ENCODE measurements around the gene TMEM8B. TPM values are rescaled to one million over a fixed set of nuclear protein-coding genes. Genes with fewer than 3 reads are reported as not detected.

Gene TMEM8B
- total RNA-seq, 1 experiment from 2014 or later, result 6.4 TPM

- H3K4me3 ChIP-seq, result no peak overlapping the region
- H3K27me3 ChIP-seq (ENCODE audit: insufficient read depth, low read depth), result no peaks in the 10 kb centered on the region
- no peaks in the 10 kb centered on the region for H3K9me3 ChIP-seq (ENCODE audit: insufficient read depth, low read depth)
- TF ChIP-seq EZH2 (IDR thresholded peaks at IDR 0.05; ENCODE audit: low read depth), result no peak
- TF ChIP-seq CTCF (conservative IDR thresholded peaks at IDR 0.05), result no peak
- H3K4me1 ChIP-seq (replicated peaks; ENCODE audit: insufficient read depth), result peaks cover 21% of the 10 kb centered on the region
- no peaks in the 10 kb centered on the region for H4K20me1 ChIP-seq (ENCODE audit: insufficient read depth)
- H3K36me3 ChIP-seq (ENCODE audit: low read depth), result no peaks in the 10 kb centered on the region
- H2AFZ ChIP-seq, result no peak overlapping the region
- no peaks in the 10 kb centered on the region for H3K79me2 ChIP-seq (ENCODE audit: low read depth)
- peaks cover under 1% of the 10 kb centered on the region; the same call in 1 of the 2 replicates for H3F3A ChIP-seq (ENCODE audit: insufficient read depth, low read depth)
- intact Hi-C loops (cut with micrococcal nuclease; ENCODE audit: unreplicated experiment), result no loop called here
- H3K4me2 ChIP-seq, result no peak overlapping the region
- no peak overlapping the region for H3K27ac ChIP-seq
- ChIA-PET POLR2A (ENCODE audit: unreplicated experiment) (interaction anchor here (0.6 to 0.7 kb wide), 2 partner anchors 35 to 285 kb away, joined by 3 read pairs; no protein-coding TSS in a partner anchor), CTCF (interaction anchor here (0.6 to 2.2 kb wide), 2 partner anchors 31 to 36 kb away, joined by 3 to 18 read pairs; no protein-coding TSS in a partner anchor)
- DNase-seq, result peak; percentile 55 to 69
- no TSS peak for BruUV-seq (replicated peaks)
- no peaks in the 10 kb centered on the region for H3K9me2 ChIP-seq (ENCODE audit: insufficient read depth)
Observed at GRCh38 chr9:35914301-35914807, 85.3 kb downstream of the TMEM8B start.

Other genes with a start within 250 kb of the TMEM8B start
- gene TESK1, start 224.0 kb upstream of the TMEM8B start, total RNA-seq (2021), result 25.5 and 30.6 TPM in 2 replicates
- 3.2 and 4.1 TPM in 2 replicates for gene CD72, start 210.8 kb upstream of the TMEM8B start, total RNA-seq (2021)
- not detected in 2 replicates for gene SIT1, start 178.3 kb upstream of the TMEM8B start, total RNA-seq (2021)
- gene RMRP, start 171.2 kb upstream of the TMEM8B start, total RNA-seq (2021), result 13,432 and 13,506 TPM in 2 replicates
- 6.9 and 10.5 TPM in 2 replicates for gene CCDC107, start 170.9 kb upstream of the TMEM8B start, total RNA-seq (2021)
- gene ARHGEF39, start 164.0 kb upstream of the TMEM8B start, total RNA-seq (2021), result 13.5 and 15.6 TPM in 2 replicates
- gene CA9, start 155.3 kb upstream of the TMEM8B start, total RNA-seq (2021), result 2.5 and 6.6 TPM in 2 replicates
- gene TPM2, start 139.3 kb upstream of the TMEM8B start, total RNA-seq (2021), result 30.5 and 60.0 TPM in 2 replicates
- gene TLN1, start 97.0 kb upstream of the TMEM8B start, total RNA-seq (2021), result 101 and 114 TPM in 2 replicates
- 22.4 and 23.6 TPM in 2 replicates for gene CREB3, start 96.6 kb upstream of the TMEM8B start, total RNA-seq (2021)
- gene GBA2, start 80.0 kb upstream of the TMEM8B start, total RNA-seq (2021), result 25.0 and 29.6 TPM in 2 replicates
- 21.8 and 25.1 TPM in 2 replicates for gene RGP1, start 79.9 kb upstream of the TMEM8B start, total RNA-seq (2021)
- gene MSMP, start 75.0 kb upstream of the TMEM8B start, total RNA-seq (2021), result not detected in 2 replicates
- gene NPR2, start 37.6 kb upstream of the TMEM8B start, total RNA-seq (2021), result 11.3 and 12.2 TPM in 2 replicates
- 0.48 and 1.0 TPM in 2 replicates for gene SPAG8, start 17.0 kb upstream of the TMEM8B start, total RNA-seq (2021)
- gene HINT2, start 14.2 kb upstream of the TMEM8B start, total RNA-seq (2021), result 53.1 and 73.9 TPM in 2 replicates
- not detected in 2 replicates for gene FAM221B, start 496 bp upstream of the TMEM8B start, total RNA-seq (2021)
- gene OR13J1, start 41.2 kb downstream of the TMEM8B start, total RNA-seq (2021), result not detected in 2 replicates
- 2.0 and 3.6 TPM in 2 replicates for gene HRCT1, start 77.0 kb downstream of the TMEM8B start, total RNA-seq (2021)
- 0.72 and 0.73 TPM in 2 replicates for gene SPAAR, start 80.3 kb downstream of the TMEM8B start, total RNA-seq (2021)
- not detected in 2 replicates for gene OR2S2, start 128.9 kb downstream of the TMEM8B start, total RNA-seq (2021)
- 2.1 and 2.5 TPM in 2 replicates for gene RECK, start 207.7 kb downstream of the TMEM8B start, total RNA-seq (2021)